Psoas muscle (tissue), 8 donors: ENCODE measurements around the gene ERC2. TPM values are rescaled to one million over a fixed set of nuclear protein-coding genes. Genes with fewer than 3 reads are reported as not detected.

Source experiments
- ATAC-seq, 4 donors: fragments of 200-7000 bp; cut with Tn5 transposase; one replicate each; pipeline ENCODE4 v1.9.1; 2020; ENCODE audit warnings: moderate library complexity in 3 of 4, mild to moderate bottlenecking in 2 of 4
- DNase-seq, 2 donors: peaks; one replicate each; pipeline ENCODE4 v3.0.0-alpha.2; 2020
- H3K27ac ChIP-seq: fragments of 200-600 bp; one replicate; pipeline ENCODE4 v1.8.0; 2022
- H3K27me3 ChIP-seq, 3 donors: fragments of 200-600 bp in 1 of 3; one replicate each; pipeline versions ENCODE4 v1.6.1 to v1.8.0; 2013 to 2022; ENCODE audit warnings: low read length in 2 of 3, mild to moderate bottlenecking in 2 of 3, moderate library complexity in 1 of 3; ENCODE audit not compliant: insufficient read depth in 3 of 3
- H3K36me3 ChIP-seq, 2 donors: fragments of 200-600 bp in 1 of 2; one replicate each; pipeline versions ENCODE4 v1.6.1 to v1.8.0; 2013 to 2022; ENCODE audit warnings: low read depth in 1 of 2, mild to moderate bottlenecking in 1 of 2, moderate library complexity in 1 of 2; ENCODE audit not compliant: insufficient read depth in 1 of 2
- H3K4me1 ChIP-seq: fragments of 200-600 bp; one replicate; pipeline ENCODE4 v1.8.0; 2022
- H3K4me3 ChIP-seq: fragments of 200-600 bp; one replicate; pipeline ENCODE4 v1.8.0; 2022; ENCODE audit warnings: mild to moderate bottlenecking
- H3K9me3 ChIP-seq: fragments of 200-600 bp; one replicate; pipeline ENCODE4 v1.8.0; 2022
- WGBS, 3 donors: extraction: QIAGEN DNeasy Blood & Tissue Kit; methylation state at CpG; one replicate each; pipeline versions ENCODE4 v1.1.6 to v1.1.7; 2013; 5-methylcytosine and 5-hydroxymethylcytosine counted together
- intact Hi-C, 2 donors: fragments of 100-400 bp; cut with DNase I; formaldehyde crosslinking; loops; one replicate each; pipeline versions ENCODE4 v1.11.0 to v1.14.2; 2022
- polyA plus RNA-seq, 3 donors: library from polyadenylated mRNA; stranded (reverse); fragments of 200-250 nt; gene quantifications; one replicate each; pipeline ENCODE4 v1.2.3, GENCODE V29; 2013
- total RNA-seq, 4 donors: library from RNA; stranded (reverse); fragmentation: NEBNext Ultra II Directional in 2 of 4; extraction: Animal tissue kit (Norgen Biotek cat#: 25700) in 2 of 4; gene quantifications; one replicate each; pipeline versions ENCODE4 v1.2.1 to v1.2.4, GENCODE V29; 2021 to 2023
- TF ChIP-seq, protein P1 (sequence below): fragments of 200-600 bp; IDR thresholded peaks from one replicate; pipeline ENCODE4 v1.8.0; 2022; ENCODE audit warnings: antibody characterized with exemption
- donor health status: healthy with polysubstance abuse.
- donor health status: DM: no; HTN: no; CAD: no; lungs with moderate emphysema.
- donor health status: Bipolar disorder and iron deficiency.
- donor health status: healthy.
- donor health status: DM: yes; HTN: yes; CAD: no.
- donor health status: DM: no; HTN: no; CAD: no.
- donor health status: DM: no; HTN: no; CAD: no.
- donor health status: DM: yes; HTN: yes; CAD: no.

ERC2 gene
- total and polyA plus RNA-seq, 7 donors = 0.04 to 0.15 TPM; not detected in 5

DNA sequence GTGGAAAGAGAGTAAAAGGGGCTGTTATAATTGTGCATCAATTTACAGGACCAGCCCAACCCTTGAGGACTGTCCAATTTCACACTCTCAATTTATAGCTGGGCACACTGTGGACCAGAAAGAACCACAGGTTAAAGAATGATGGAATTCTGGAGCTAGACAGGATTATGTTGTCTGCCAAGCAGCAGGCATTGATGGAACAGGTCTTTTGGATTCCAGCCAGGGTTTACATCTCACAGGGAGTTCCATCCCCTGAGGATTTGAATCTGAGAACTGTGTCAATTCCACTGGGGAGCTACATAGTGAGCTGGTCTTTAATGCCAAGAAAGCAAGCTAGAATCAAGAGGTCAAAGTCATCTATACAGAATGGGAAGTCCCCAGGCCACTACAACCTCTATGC lies 591.7 kb downstream of the ERC2 start:
- no peaks in the 10 kb centered on the region for H3K27me3 ChIP-seq
- H3K4me1 ChIP-seq = no peaks in the 10 kb centered on the region
- DNase-seq (no peak), ATAC-seq (no peak)
- H3K36me3 ChIP-seq = no peaks in the 10 kb centered on the region
- no peak overlapping the region for H3K27ac ChIP-seq
- H3K9me3 ChIP-seq = no peaks in the 10 kb centered on the region
- TF ChIP-seq, protein P1, sequence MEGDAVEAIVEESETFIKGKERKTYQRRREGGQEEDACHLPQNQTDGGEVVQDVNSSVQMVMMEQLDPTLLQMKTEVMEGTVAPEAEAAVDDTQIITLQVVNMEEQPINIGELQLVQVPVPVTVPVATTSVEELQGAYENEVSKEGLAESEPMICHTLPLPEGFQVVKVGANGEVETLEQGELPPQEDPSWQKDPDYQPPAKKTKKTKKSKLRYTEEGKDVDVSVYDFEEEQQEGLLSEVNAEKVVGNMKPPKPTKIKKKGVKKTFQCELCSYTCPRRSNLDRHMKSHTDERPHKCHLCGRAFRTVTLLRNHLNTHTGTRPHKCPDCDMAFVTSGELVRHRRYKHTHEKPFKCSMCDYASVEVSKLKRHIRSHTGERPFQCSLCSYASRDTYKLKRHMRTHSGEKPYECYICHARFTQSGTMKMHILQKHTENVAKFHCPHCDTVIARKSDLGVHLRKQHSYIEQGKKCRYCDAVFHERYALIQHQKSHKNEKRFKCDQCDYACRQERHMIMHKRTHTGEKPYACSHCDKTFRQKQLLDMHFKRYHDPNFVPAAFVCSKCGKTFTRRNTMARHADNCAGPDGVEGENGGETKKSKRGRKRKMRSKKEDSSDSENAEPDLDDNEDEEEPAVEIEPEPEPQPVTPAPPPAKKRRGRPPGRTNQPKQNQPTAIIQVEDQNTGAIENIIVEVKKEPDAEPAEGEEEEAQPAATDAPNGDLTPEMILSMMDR = no peak
- intact Hi-C loops = no loop called here
- H3K4me3 ChIP-seq = no peak overlapping the region

DNA sequence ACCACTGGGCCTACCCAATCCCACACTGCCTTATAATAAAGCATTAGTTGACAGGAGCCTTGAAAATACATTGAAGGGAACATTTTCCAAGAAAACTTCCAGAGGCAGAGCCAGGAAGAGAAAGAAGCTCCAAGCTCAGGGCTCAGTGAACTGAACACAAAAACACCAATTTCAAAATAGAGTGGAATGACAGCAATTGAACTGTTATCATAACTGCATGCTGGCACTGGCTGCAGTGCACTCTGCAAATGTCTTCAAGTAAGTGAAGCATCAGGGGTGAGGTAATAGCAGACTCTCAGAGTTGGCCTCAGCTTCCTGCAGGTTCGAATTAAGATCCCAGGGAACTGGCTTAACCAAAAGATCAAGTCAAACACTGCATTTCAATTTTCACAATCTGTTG lies 593.2 kb downstream of the ERC2 start:
- ATAC-seq (no peak), DNase-seq (no peak)
- Histone ChIP-seq H3K27ac (no peak overlapping the region), H3K27me3 (no peaks in the 10 kb centered on the region), H3K36me3 (no peaks in the 10 kb centered on the region), H3K9me3 (no peaks in the 10 kb centered on the region), H3K4me1 (no peaks in the 10 kb centered on the region), H3K4me3 (no peak overlapping the region)
- TF ChIP-seq, protein P1 = no peak
- intact Hi-C loops = no loop called here
- WGBS, 3 donors = 50 to 82% (median 59%) methylated on average over 1 of the region's 1 CpG

DNA sequence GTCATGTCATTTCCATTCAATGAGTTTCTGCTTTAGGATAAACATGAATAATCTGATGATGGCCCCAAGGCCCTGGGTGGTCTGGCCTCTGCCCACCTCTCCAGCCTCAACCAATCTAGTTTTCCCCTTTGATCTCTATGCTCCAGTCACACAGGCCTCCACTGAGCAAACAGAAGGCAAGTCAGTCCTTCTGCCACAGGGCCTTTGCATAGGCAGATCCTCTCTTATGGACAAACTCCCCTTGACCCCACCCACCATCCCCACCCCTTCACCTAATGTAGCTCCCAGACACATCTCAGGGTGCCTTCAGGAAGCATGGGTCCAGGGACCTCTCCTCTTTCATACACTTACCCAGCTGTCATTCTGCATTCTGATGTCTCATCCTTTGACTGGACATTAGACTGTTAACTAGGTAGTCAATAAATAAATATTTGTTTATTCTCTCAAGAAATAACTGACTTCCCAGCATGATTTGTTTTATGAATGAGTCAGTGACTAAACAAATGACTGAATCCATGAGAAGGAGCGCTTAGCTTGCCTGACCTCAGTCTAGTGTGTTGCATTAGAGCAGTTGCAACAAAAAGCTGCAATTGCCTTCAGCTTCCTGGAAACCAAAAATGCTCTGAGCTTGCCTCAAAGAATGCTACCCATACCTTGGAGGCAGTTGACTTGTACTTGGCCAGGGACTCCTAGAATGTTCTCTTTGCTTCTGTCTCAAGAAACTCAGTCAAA lies 594.6 kb downstream of the ERC2 start:
- no peak for DNase-seq
- 91 to 100% (median 96%) methylated on average over 1 of the region's 1 CpG for WGBS, 3 donors
- Histone ChIP-seq H3K27me3 (no peaks in the 10 kb centered on the region), H3K27ac (no peak overlapping the region), H3K4me1 (no peaks in the 10 kb centered on the region), H3K4me3 (no peak overlapping the region), H3K36me3 (no peaks in the 10 kb centered on the region), H3K9me3 (no peaks in the 10 kb centered on the region)
- no peak for ATAC-seq
- intact Hi-C loops = no loop called here
- TF ChIP-seq, protein P1 = no peak

DNA sequence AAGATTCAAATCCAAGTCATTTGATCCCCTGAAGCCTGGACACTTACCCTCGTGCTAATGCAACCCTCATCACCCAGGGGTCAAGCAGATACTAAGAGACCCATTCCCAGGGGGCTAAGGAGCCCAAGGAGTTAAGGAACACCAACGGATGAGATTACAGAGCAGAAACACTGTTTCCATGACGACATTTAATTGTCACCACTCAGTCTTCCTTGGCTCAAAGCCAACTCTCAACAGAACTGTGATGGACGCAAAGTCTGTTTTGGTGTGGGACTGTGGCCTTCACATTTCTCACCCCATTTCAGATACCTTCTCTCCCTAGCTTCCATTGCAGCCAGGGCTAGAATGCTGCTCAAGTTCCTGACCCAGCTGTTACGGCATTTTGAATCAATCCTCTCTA lies 597.7 kb downstream of the ERC2 start:
- Histone ChIP-seq H3K27ac (no peak overlapping the region), H3K9me3 (no peaks in the 10 kb centered on the region), H3K36me3 (no peaks in the 10 kb centered on the region), H3K27me3 (no peaks in the 10 kb centered on the region), H3K4me1 (no peaks in the 10 kb centered on the region), H3K4me3 (no peak overlapping the region)
- 26 to 32% (median 27%) methylated on average over 5 of the region's 5 CpGs for WGBS, 3 donors
- DNase-seq = no peak
- no peak for ATAC-seq
- TF ChIP-seq, protein P1 = no peak
- intact Hi-C loops = no loop called here

DNA sequence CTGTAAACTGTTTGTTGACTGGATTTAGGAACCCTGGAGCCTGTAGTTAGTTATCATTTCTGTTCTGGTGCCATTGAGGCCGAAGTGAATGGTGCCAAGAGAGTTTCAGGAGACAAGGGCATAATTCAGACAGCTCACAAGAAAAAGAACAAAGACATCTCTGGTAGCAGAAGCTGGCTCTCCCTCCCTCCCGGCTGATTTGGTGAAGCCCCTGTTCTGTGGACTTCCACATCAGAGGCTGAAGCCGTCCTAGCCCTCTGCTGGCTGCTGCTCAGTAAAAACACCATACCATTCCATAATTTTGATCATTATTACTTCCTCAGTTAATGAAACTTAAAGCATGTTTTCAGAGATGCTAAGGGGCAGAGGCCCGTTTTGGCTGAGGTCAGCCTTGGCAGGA lies 599.9 kb downstream of the ERC2 start:
- no peaks in the 10 kb centered on the region for H3K27me3 ChIP-seq
- H3K4me3 ChIP-seq = no peak overlapping the region
- H3K4me1 ChIP-seq = no peaks in the 10 kb centered on the region
- H3K27ac ChIP-seq = no peak overlapping the region
- DNase-seq (no peak), ATAC-seq (no peak)
- no peaks in the 10 kb centered on the region for H3K9me3 ChIP-seq
- intact Hi-C loops = no loop called here
- TF ChIP-seq, protein P1 = no peak
- WGBS, 3 donors = 50 to 69% (median 63%) methylated on average over 4 of the region's 4 CpGs
- no peaks in the 10 kb centered on the region for H3K36me3 ChIP-seq
